H1 (cell line): ENCODE measurements around the gene CELF2.

ENCODE experiments used
- EP300 ChIP-seq, 2 experiments: IDR thresholded peaks; 1 replicate in 1 of 2; 2 replicates in 1 of 2; pipeline ENCODE4 v1.6.1; 2011 to 2012; ENCODE audit warnings: low read depth in 2 of 2, low read length in 2 of 2, mild to moderate bottlenecking in 2 of 2, borderline replicate concordance in 1 of 2, inconsistent platforms in 1 of 2, moderate library complexity in 1 of 2
- EZH2 ChIP-seq: fragments of 200-600 bp; sonication (generic); IDR thresholded peaks from 2 replicates; pipeline ENCODE4 v1.7.1; 2012; ENCODE audit warnings: low read depth, mild to moderate bottlenecking, moderate library complexity, low read length, inconsistent platforms; ENCODE audit not compliant: severe bottlenecking
- GTF2F1 ChIP-seq: IDR thresholded peaks from 2 replicates; pipeline ENCODE4 v1.6.1; 2012; ENCODE audit warnings: low read depth, low read length, improper control_type of control experiment, borderline replicate concordance
- KDM5A ChIP-seq: fragments of 200-600 bp; IDR thresholded peaks from 2 replicates; pipeline ENCODE4 v1.7.1; 2012; ENCODE audit warnings: mild to moderate bottlenecking, low read length, inconsistent platforms, mixed read lengths
- POLR2AphosphoS5 ChIP-seq: IDR thresholded peaks from 2 replicates; pipeline ENCODE4 v1.6.1; 2011; ENCODE audit warnings: low read depth, low read length
- RXRA ChIP-seq: IDR thresholded peaks from 2 replicates; pipeline ENCODE4 v1.6.1; 2011; ENCODE audit warnings: low read depth, mild to moderate bottlenecking, low read length, moderate library complexity; ENCODE audit not compliant: insufficient read depth
- SIN3A ChIP-seq, 2 experiments: IDR thresholded peaks in 1 of 2; conservative IDR thresholded peaks in 1 of 2; 2 replicates each; pipeline ENCODE4 v1.6.1; 2011 to 2012; ENCODE audit warnings: low read length in 2 of 2, improper control_type of control experiment in 1 of 2, low read depth in 1 of 2, mild to moderate bottlenecking in 1 of 2
- SP2 ChIP-seq: IDR thresholded peaks from 2 replicates; pipeline ENCODE4 v1.6.1; 2012; ENCODE audit warnings: mild to moderate bottlenecking, low read length, inconsistent platforms
- YY1 ChIP-seq: IDR thresholded peaks from 2 replicates; pipeline ENCODE4 v1.6.1; 2011; ENCODE audit warnings: low read depth, mild to moderate bottlenecking, low read length
- TF ChIP-seq, protein P1 (sequence below): IDR thresholded peaks from 2 replicates; pipeline ENCODE4 v1.6.1; 2011; ENCODE audit warnings: low read depth, mild to moderate bottlenecking, low read length; ENCODE audit not compliant: insufficient read depth
- TF ChIP-seq, protein P2 (sequence below), 3 experiments: IDR thresholded peaks; 1 replicate in 2 of 3; 2 replicates in 1 of 3; pipeline versions ENCODE4 v1.5.1 to v1.6.1; 2011; ENCODE audit warnings: low read length in 3 of 3, mild to moderate bottlenecking in 3 of 3, inconsistent platforms in 2 of 3, low read depth in 1 of 3, moderate library complexity in 1 of 3; ENCODE audit not compliant: insufficient read depth in 1 of 3; ENCODE audit errors: control extremely low read depth in 1 of 3

- TF ChIP-seq SIN3A (conservative IDR thresholded peaks at IDR 0.05 in 1 of 2, IDR thresholded peaks at IDR 0.05 in 1 of 2; ENCODE audit: low read depth in 1 of 2, low read length in 2 of 2), result no peak
- TF ChIP-seq EP300 (IDR thresholded peaks at IDR 0.05; ENCODE audit: borderline replicate concordance in 1 of 2, low read depth in 2 of 2, low read length in 2 of 2), result no peak
- TF ChIP-seq, protein P1, sequence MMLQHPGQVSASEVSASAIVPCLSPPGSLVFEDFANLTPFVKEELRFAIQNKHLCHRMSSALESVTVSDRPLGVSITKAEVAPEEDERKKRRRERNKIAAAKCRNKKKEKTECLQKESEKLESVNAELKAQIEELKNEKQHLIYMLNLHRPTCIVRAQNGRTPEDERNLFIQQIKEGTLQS, result no peak
- TF ChIP-seq, protein P2, sequence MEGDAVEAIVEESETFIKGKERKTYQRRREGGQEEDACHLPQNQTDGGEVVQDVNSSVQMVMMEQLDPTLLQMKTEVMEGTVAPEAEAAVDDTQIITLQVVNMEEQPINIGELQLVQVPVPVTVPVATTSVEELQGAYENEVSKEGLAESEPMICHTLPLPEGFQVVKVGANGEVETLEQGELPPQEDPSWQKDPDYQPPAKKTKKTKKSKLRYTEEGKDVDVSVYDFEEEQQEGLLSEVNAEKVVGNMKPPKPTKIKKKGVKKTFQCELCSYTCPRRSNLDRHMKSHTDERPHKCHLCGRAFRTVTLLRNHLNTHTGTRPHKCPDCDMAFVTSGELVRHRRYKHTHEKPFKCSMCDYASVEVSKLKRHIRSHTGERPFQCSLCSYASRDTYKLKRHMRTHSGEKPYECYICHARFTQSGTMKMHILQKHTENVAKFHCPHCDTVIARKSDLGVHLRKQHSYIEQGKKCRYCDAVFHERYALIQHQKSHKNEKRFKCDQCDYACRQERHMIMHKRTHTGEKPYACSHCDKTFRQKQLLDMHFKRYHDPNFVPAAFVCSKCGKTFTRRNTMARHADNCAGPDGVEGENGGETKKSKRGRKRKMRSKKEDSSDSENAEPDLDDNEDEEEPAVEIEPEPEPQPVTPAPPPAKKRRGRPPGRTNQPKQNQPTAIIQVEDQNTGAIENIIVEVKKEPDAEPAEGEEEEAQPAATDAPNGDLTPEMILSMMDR (IDR thresholded peaks at IDR 0.05; ENCODE audit: control extremely low read depth in 1 of 3, insufficient read depth in 1 of 3, low read depth in 1 of 3, low read length in 3 of 3), result no peak
- TF ChIP-seq GTF2F1, result no peak
- TF ChIP-seq RXRA, result no peak
- TF ChIP-seq SP2, result no peak
- TF ChIP-seq EZH2, result no peak
- no peak for TF ChIP-seq YY1
- no peak for TF ChIP-seq KDM5A
- TF ChIP-seq POLR2AphosphoS5, result no peak
These were observed 164.3 kb downstream of the CELF2 start for GRCh38 chr10:11181978-11182377.
